CD14-positive monocyte (primary cell): Measurements from ENCODE around the gene LSP1. TPM values are rescaled to one million over a fixed set of nuclear protein-coding genes. Genes with fewer than 3 reads are reported as not detected.

Experiments used
- DNase-seq, 3 donors: peaks; one replicate each; pipeline ENCODE4 v3.0.0-alpha.2; 2011 to 2022
- H2AFZ ChIP-seq: 2 replicates; pipeline ENCODE4 v1.6.0; 2012; ENCODE audit warnings: mild to moderate bottlenecking, low read depth, low read length, inconsistent platforms; ENCODE audit not compliant: insufficient read depth, poor library complexity, severe bottlenecking
- H3K27ac ChIP-seq, 2 donors: 1 replicate in 1 of 2; 2 replicates in 1 of 2; pipeline ENCODE4 v1.5.1; 2012 to 2013; ENCODE audit warnings: low read length in 2 of 2, control low read depth in 1 of 2, inconsistent platforms in 1 of 2, low read depth in 1 of 2, mild to moderate bottlenecking in 1 of 2
- H3K27me3 ChIP-seq, 2 donors: one replicate each; pipeline versions ENCODE4 v1.6.0 to v1.6.1; 2011 to 2013; ENCODE audit warnings: low read length in 2 of 2; ENCODE audit not compliant: control insufficient read depth in 2 of 2, insufficient read depth in 2 of 2
- H3K36me3 ChIP-seq, 2 donors: replicated peaks in 1 of 2; 1 replicate in 1 of 2; 2 replicates in 1 of 2; pipeline versions ENCODE4 v1.5.1 to v1.6.1; 2012 to 2013; ENCODE audit warnings: low read length in 2 of 2, control low read depth in 1 of 2, inconsistent platforms in 1 of 2, mild to moderate bottlenecking in 1 of 2; ENCODE audit not compliant: insufficient read depth in 2 of 2, control insufficient read depth in 1 of 2
- H3K4me1 ChIP-seq, 2 donors: 1 replicate in 1 of 2; 2 replicates in 1 of 2; pipeline versions ENCODE4 v1.5.1 to v1.6.1; 2012 to 2013; ENCODE audit warnings: low read length in 2 of 2, control low read depth in 1 of 2, inconsistent platforms in 1 of 2, mild to moderate bottlenecking in 1 of 2, moderate library complexity in 1 of 2; ENCODE audit not compliant: insufficient read depth in 2 of 2, control insufficient read depth in 1 of 2
- H3K4me2 ChIP-seq: replicated peaks from 2 replicates; pipeline ENCODE3; 2012; ENCODE audit warnings: low read length, moderate library complexity, mild to moderate bottlenecking; ENCODE audit not compliant: poor library complexity, severe bottlenecking; ENCODE audit errors: extremely low read depth
- H3K4me3 ChIP-seq, 3 experiments: fragments of 200-600 bp in 1 of 3; sonication (generic) in 1 of 3; replicated peaks in 1 of 3; 1 replicate in 2 of 3; 2 replicates in 1 of 3; pipeline ENCODE4 v1.5.1; 2011 to 2013; ENCODE audit warnings: low read length in 3 of 3, mild to moderate bottlenecking in 3 of 3, control low read depth in 2 of 3, low read depth in 2 of 3, inconsistent platforms in 1 of 3, moderate library complexity in 1 of 3
- H3K79me2 ChIP-seq: 2 replicates; pipeline ENCODE4 v1.6.0; 2012; ENCODE audit warnings: mild to moderate bottlenecking, control low read depth, inconsistent platforms, low read length, moderate library complexity; ENCODE audit not compliant: insufficient read depth
- H3K9ac ChIP-seq: 2 replicates; pipeline ENCODE4 v1.6.0; 2017; ENCODE audit warnings: low read length, mild to moderate bottlenecking; ENCODE audit not compliant: insufficient read depth, poor library complexity, severe bottlenecking
- H3K9me3 ChIP-seq, 2 donors: replicated peaks in 1 of 2; 1 replicate in 1 of 2; 2 replicates in 1 of 2; pipeline versions ENCODE4 v1.5.1 to v1.6.1; 2012 to 2013; ENCODE audit warnings: low read length in 2 of 2, control low read depth in 1 of 2; ENCODE audit not compliant: control insufficient read depth in 1 of 2, insufficient read depth in 1 of 2
- H4K20me1 ChIP-seq: 2 replicates; pipeline ENCODE4 v1.6.0; 2012; ENCODE audit warnings: mild to moderate bottlenecking, low read length, control low read depth, moderate library complexity; ENCODE audit not compliant: insufficient read depth
- H3K27ac Mint-ChIP-seq, 7 donors: one replicate each; pipeline ENCODE4 v1.8.0; 2020; ENCODE audit warnings: mild to moderate bottlenecking in 7 of 7, mixed read lengths in 7 of 7, moderate library complexity in 6 of 7, inconsistent platforms in 2 of 7
- H3K27me3 Mint-ChIP-seq, 3 donors: one replicate each; pipeline ENCODE4 v1.8.0; 2021 to 2022; ENCODE audit warnings: low read depth in 3 of 3, mild to moderate bottlenecking in 3 of 3, mixed read lengths in 3 of 3, moderate library complexity in 3 of 3, inconsistent platforms in 1 of 3
- H3K36me3 Mint-ChIP-seq, 2 donors: one replicate each; pipeline ENCODE4 v1.8.0; 2020; ENCODE audit warnings: mixed read lengths in 2 of 2, inconsistent platforms in 1 of 2, mild to moderate bottlenecking in 1 of 2
- H3K4me1 Mint-ChIP-seq: one replicate; pipeline ENCODE4 v1.8.0; 2020; ENCODE audit warnings: mild to moderate bottlenecking, mixed read lengths
- H3K4me3 Mint-ChIP-seq, 2 donors: one replicate each; pipeline ENCODE4 v1.8.0; 2020; ENCODE audit warnings: mild to moderate bottlenecking in 2 of 2, mixed read lengths in 2 of 2, moderate library complexity in 1 of 2
- H3K9me3 Mint-ChIP-seq, 7 donors: one replicate each; pipeline ENCODE4 v1.8.0; 2020 to 2022; ENCODE audit warnings: mixed read lengths in 7 of 7, mild to moderate bottlenecking in 6 of 7, moderate library complexity in 6 of 7, inconsistent platforms in 2 of 7
- CTCF ChIP-seq: fragments of 200-600 bp; IDR thresholded peaks from one replicate; pipeline ENCODE4 v1.8.0; 2022; ENCODE audit warnings: antibody characterized with exemption, mild to moderate bottlenecking
- WGBS: methylation state at CpG from one replicate; pipeline ENCODE4 v1.1.5; 2013; ENCODE audit warnings: missing lambda C conversion rate; ENCODE audit not compliant: insufficient coverage; 5-methylcytosine and 5-hydroxymethylcytosine counted together
- intact Hi-C, 2 donors: fragments of 100-400 bp; cut with micrococcal nuclease; formaldehyde crosslinking; loops; one replicate each; pipeline versions ENCODE4 v1.15.0 to v1.15.1; 2023
- polyA plus RNA-seq, 3 donors: library from polyadenylated mRNA; depleted of rRNA in 1 of 3; unstranded in 2 of 3; stranded (reverse) in 1 of 3; fragments of 300-500 nt in 2 of 3; fragments of >200 nt in 1 of 3; fragmentation: Illumina TruSeq in 2 of 3; gene quantifications; 1 replicate in 2 of 3; 2 replicates in 1 of 3; pipeline ENCODE4 v1.2.3, GENCODE V29; 2012 to 2021

The LSP1 gene
- polyA plus RNA-seq, 3 donors, result 387 to 646 (median 542) TPM

- H3K27me3 ChIP-seq, result peaks cover 0 to 58% of the 10 kb centered on the region in 2 donors
- no peak overlapping the region for H3K27ac Mint-ChIP-seq
- DNase-seq, result no peak
Observed at GRCh38 chr11:1825785-1826451, 27.0 kb upstream of the LSP1 start.

GRCh38 chr11:1826552-1827094 is 26.3 kb upstream of the LSP1 start:
- H3K36me3 Mint-ChIP-seq, result no peaks in the 10 kb centered on the region
- H3K79me2 ChIP-seq, result no peaks in the 10 kb centered on the region
- H2AFZ ChIP-seq, result no peak overlapping the region
- H3K4me3 ChIP-seq, result no peak overlapping the region
- peaks cover 52 to 82% (median 54%) of the 10 kb centered on the region in 3 donors for H3K27me3 Mint-ChIP-seq
- no peak overlapping the region for H3K27ac ChIP-seq
- no peaks in the 10 kb centered on the region for H3K36me3 ChIP-seq
- intact Hi-C loops, result loop anchor here in 1 of 2 donors (5.0 kb wide), 1 partner anchor 34 kb away; no protein-coding TSS in a partner anchor
- no peaks in the 10 kb centered on the region for H4K20me1 ChIP-seq
- H3K9me3 Mint-ChIP-seq, result peaks cover 0 to 4% (median 3%) of the 10 kb centered on the region in 7 donors
- peaks cover 0 to 56% of the 10 kb centered on the region in 2 donors for H3K27me3 ChIP-seq
- H3K9ac ChIP-seq, result no peak overlapping the region
- H3K4me3 Mint-ChIP-seq, result peak overlapping the region in 1 of 2 donors; percentile 26
- H3K27ac Mint-ChIP-seq, result no peak overlapping the region
- no peaks in the 10 kb centered on the region for H3K9me3 ChIP-seq
- no peak overlapping the region for H3K4me2 ChIP-seq
- 85% methylated on average over 14 of the region's 15 CpGs for WGBS
- no peaks in the 10 kb centered on the region for H3K4me1 Mint-ChIP-seq
- peaks cover 0 to 3% of the 10 kb centered on the region in 2 donors for H3K4me1 ChIP-seq
- no peak for TF ChIP-seq CTCF
- DNase-seq, result peak in 1 of 3 donors; percentile 2

More at GRCh38 chr11:1825785-1826451, 27.0 kb upstream of the LSP1 start:
- Histone ChIP-seq H3K36me3 (no peaks in the 10 kb centered on the region), H3K4me3 (no peak overlapping the region), H3K4me2 (no peak overlapping the region), H3K9me3 (no peaks in the 10 kb centered on the region), H2AFZ (no peak overlapping the region), H4K20me1 (no peaks in the 10 kb centered on the region), H3K9ac (no peak overlapping the region), H3K4me1 (peaks cover 0 to 3% of the 10 kb centered on the region in 2 donors), H3K79me2 (no peaks in the 10 kb centered on the region), H3K27ac (no peak overlapping the region)
- no peaks in the 10 kb centered on the region for H3K4me1 Mint-ChIP-seq
- H3K27me3 Mint-ChIP-seq, result peaks cover 54 to 82% (median 56%) of the 10 kb centered on the region in 3 donors
- peaks cover 0 to 11% (median 7%) of the 10 kb centered on the region in 7 donors for H3K9me3 Mint-ChIP-seq
- TF ChIP-seq CTCF, result no peak
- WGBS, result 96% methylated on average over 29 of the region's 33 CpGs
- peak overlapping the region in 1 of 2 donors; percentile 26 for H3K4me3 Mint-ChIP-seq
- intact Hi-C loops, result loop anchor here in 1 of 2 donors (5.0 kb wide), 1 partner anchor 34 kb away; no protein-coding TSS in a partner anchor
- H3K36me3 Mint-ChIP-seq, result no peaks in the 10 kb centered on the region
